HepG2 (cell line): Measurements from ENCODE around the gene UQCR11. TPM values are rescaled to one million over a fixed set of nuclear protein-coding genes. Genes with fewer than 3 reads are reported as not detected.
A peak's percentile ranks its signal among the peaks of the same experiment; 100 is the strongest.

Experiments
- BORCS8-MEF2B ChIP-seq: sonication (generic); formaldehyde crosslinking; IDR thresholded peaks from 2 replicates; pipeline ENCODE4 v1.8.0; 2022; ENCODE audit warnings: mild to moderate bottlenecking, missing genetic modification reagents
- CREM ChIP-seq, 2 experiments: sonication (generic) in 1 of 2; formaldehyde crosslinking in 1 of 2; IDR thresholded peaks; 2 replicates each; pipeline versions ENCODE4 v1.4.0 to v1.6.1; 2016 to 2020; ENCODE audit warnings: antibody characterized with exemption in 1 of 2, mild to moderate bottlenecking in 1 of 2, missing genetic modification reagents in 1 of 2
- DNMT1 ChIP-seq: sonication (generic); formaldehyde crosslinking; IDR thresholded peaks from 2 replicates; pipeline ENCODE4 v1.5.1; 2020; ENCODE audit warnings: mild to moderate bottlenecking, missing genetic modification reagents
- FOXC1 ChIP-seq: sonication (generic); formaldehyde crosslinking; IDR thresholded peaks from 2 replicates; pipeline ENCODE4 v1.8.0; 2022; ENCODE audit warnings: mild to moderate bottlenecking, missing genetic modification reagents, borderline replicate concordance
- GZF1 ChIP-seq: sonication (generic); formaldehyde crosslinking; IDR thresholded peaks from 2 replicates; pipeline ENCODE4 v1.5.1; 2020; ENCODE audit warnings: mild to moderate bottlenecking, missing genetic modification reagents
- HOXA5 ChIP-seq: sonication (generic); formaldehyde crosslinking; IDR thresholded peaks from 2 replicates; pipeline ENCODE4 v1.4.0; 2020; ENCODE audit warnings: missing genetic modification reagents
- MAFF ChIP-seq: IDR thresholded peaks from 2 replicates; pipeline ENCODE4 v1.6.1; 2011; ENCODE audit warnings: low read depth, low read length, improper control_type of control experiment
- NAIF1 ChIP-seq: sonication (generic); formaldehyde crosslinking; IDR thresholded peaks from 2 replicates; pipeline ENCODE4 v1.5.0; 2020; ENCODE audit warnings: mild to moderate bottlenecking, missing genetic modification reagents, borderline replicate concordance
- NBN ChIP-seq: fragments of 450-650 bp; conservative IDR thresholded peaks from 2 replicates; pipeline ENCODE4 v1.6.1; 2017
- NFE2L2 ChIP-seq: fragments of 150-350 bp; IDR thresholded peaks from 2 replicates; pipeline ENCODE4 v1.6.1; 2014; ENCODE audit warnings: low read length
- NFYC ChIP-seq: IDR thresholded peaks from 2 replicates; pipeline ENCODE4 v1.6.1; 2016; ENCODE audit warnings: missing genetic modification reagents, missing compliant biosample characterization
- TAF15 ChIP-seq: fragments of 200-400 bp; formaldehyde crosslinking; IDR thresholded peaks from one replicate; pipeline ENCODE4 v1.6.1; 2018; ENCODE audit warnings: mild to moderate bottlenecking, low read depth, low read length; ENCODE audit not compliant: poor library complexity, severe bottlenecking
- TBL1XR1 ChIP-seq: fragments of 150-350 bp; IDR thresholded peaks from 2 replicates; pipeline ENCODE4 v1.6.1; 2014; ENCODE audit warnings: borderline replicate concordance, low read length; ENCODE audit not compliant: partially characterized antibody
- TRIM24 ChIP-seq: sonication (generic); formaldehyde crosslinking; IDR thresholded peaks from 2 replicates; pipeline ENCODE4 v1.8.0; 2022; ENCODE audit warnings: mild to moderate bottlenecking, missing genetic modification reagents
- ZBTB38 ChIP-seq: sonication (generic); formaldehyde crosslinking; IDR thresholded peaks from 2 replicates; pipeline ENCODE4 v1.5.1; 2020; ENCODE audit warnings: mild to moderate bottlenecking, missing genetic modification reagents
- ZNF430 ChIP-seq: sonication (generic); formaldehyde crosslinking; IDR thresholded peaks from 2 replicates; pipeline ENCODE4 v1.9.0; 2021; ENCODE audit warnings: mild to moderate bottlenecking, missing genetic modification reagents
- ZNF432 ChIP-seq: sonication (generic); formaldehyde crosslinking; IDR thresholded peaks from 2 replicates; pipeline ENCODE4 v1.5.0; 2020; ENCODE audit warnings: missing genetic modification reagents, mild to moderate bottlenecking, borderline replicate concordance
- polyA plus RNA-seq, 8 experiments: library from polyadenylated mRNA; depleted of rRNA in 3 of 8; stranded (reverse) in 7 of 8; unstranded in 1 of 8; fragments of >200 nt; fragmentation: Illumina TruSeq in 4 of 8; extraction: Trizol in 4 of 8; gene quantifications; 2 replicates each; pipeline versions ENCODE4 v1.2.1 to v1.2.3, GENCODE V29; 2011 to 2016; ENCODE audit warnings: low read depth in 4 of 8, missing spikeins in 1 of 8, mixed read lengths in 1 of 8; ENCODE audit not compliant: insufficient read depth in 1 of 8
- total RNA-seq, 5 experiments: library from RNA; depleted of rRNA; stranded (reverse); fragments of >200 nt; fragmentation: Illumina TruSeq; extraction: Trizol; gene quantifications; 2 replicates each; pipeline ENCODE4 v1.2.3, GENCODE V29; 2016; ENCODE audit warnings: low read depth in 1 of 5
- TF ChIP-seq, protein P1 (sequence below): sonication (generic); formaldehyde crosslinking; IDR thresholded peaks from 2 replicates; pipeline ENCODE4 v1.4.0; 2020; ENCODE audit warnings: mild to moderate bottlenecking, missing genetic modification reagents
- TF ChIP-seq, protein P2 (sequence below): sonication (generic); formaldehyde crosslinking; IDR thresholded peaks from 2 replicates; pipeline ENCODE4 v1.5.0; 2020; ENCODE audit warnings: mild to moderate bottlenecking, missing genetic modification reagents
- TF ChIP-seq, protein P3 (sequence below): sonication (generic); formaldehyde crosslinking; IDR thresholded peaks from 2 replicates; pipeline ENCODE4 v1.8.1; 2023; ENCODE audit warnings: mild to moderate bottlenecking, missing genetic modification reagents
- TF ChIP-seq, protein P4 (sequence below): sonication (generic); formaldehyde crosslinking; IDR thresholded peaks from 2 replicates; pipeline ENCODE4 v1.8.0; 2022; ENCODE audit warnings: mild to moderate bottlenecking, missing genetic modification reagents, borderline replicate concordance
- TF ChIP-seq, protein P5 (sequence below): IDR thresholded peaks from 2 replicates; pipeline ENCODE4 v1.6.1; 2016; ENCODE audit warnings: low read depth

The UQCR11 gene
- total and polyA plus RNA-seq, 2 of the 13 experiments (the other 11 are each of a cell fraction or from before 2014, with no cell fraction given), result 125 to 214 TPM

DNA sequence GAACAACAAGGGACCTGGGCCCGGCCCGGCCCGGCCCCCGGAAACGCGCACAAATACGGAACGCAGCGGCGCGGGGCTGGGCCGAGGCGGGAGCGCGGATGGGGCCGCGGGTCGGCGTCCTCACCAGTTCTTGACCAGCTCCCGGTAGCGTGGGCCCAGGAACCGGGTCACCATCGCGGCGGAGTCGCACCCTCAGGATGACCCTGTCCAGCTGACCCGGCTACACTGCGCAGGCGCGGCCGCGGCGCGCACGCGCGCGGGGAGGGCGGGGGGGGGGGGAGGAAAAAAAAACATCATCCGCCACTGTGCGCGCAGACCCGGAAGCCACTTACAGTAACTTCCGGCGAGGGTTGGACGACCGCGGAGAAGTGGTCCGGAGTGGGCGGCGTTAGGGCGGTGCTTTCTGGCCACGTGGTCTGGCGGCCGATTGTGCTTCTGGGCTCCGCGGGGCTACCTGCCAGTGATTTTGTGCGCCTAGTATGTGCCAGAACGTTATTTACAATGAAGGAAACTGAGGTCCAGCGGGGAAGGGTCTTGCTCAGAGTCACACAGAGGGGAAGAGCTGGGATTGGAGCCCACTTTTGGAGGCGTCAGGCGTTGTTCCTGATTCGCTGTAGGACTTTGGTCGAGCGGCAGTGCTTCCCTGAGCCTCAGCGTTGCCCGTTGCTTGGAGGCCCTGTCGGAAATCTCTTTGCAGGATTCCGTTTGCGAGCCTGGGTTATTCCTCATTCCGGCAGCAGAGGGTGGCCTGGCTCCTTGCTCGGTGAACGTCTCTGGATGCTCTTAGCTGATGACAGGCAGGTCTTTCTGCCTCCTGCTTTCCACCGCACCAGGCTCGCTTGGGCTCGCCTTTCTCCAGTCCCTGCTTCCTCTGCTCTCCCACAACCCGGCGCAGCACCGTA is at the start of gene UQCR11 (continued):
- TF ChIP-seq NBN, result no peak
- TF ChIP-seq ZNF432 (CRISPR knock-in tag), result no peak
- TF ChIP-seq, protein P1, sequence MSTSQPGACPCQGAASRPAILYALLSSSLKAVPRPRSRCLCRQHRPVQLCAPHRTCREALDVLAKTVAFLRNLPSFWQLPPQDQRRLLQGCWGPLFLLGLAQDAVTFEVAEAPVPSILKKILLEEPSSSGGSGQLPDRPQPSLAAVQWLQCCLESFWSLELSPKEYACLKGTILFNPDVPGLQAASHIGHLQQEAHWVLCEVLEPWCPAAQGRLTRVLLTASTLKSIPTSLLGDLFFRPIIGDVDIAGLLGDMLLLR (CRISPR knock-in tag), result no peak
- TF ChIP-seq DNMT1 (CRISPR knock-in tag), result no peak
- peak; percentile 31; the same call in 1 of the 2 replicates for TF ChIP-seq GZF1 (CRISPR knock-in tag)
- no peak for TF ChIP-seq TRIM24 (CRISPR knock-in tag)
- TF ChIP-seq, protein P2, sequence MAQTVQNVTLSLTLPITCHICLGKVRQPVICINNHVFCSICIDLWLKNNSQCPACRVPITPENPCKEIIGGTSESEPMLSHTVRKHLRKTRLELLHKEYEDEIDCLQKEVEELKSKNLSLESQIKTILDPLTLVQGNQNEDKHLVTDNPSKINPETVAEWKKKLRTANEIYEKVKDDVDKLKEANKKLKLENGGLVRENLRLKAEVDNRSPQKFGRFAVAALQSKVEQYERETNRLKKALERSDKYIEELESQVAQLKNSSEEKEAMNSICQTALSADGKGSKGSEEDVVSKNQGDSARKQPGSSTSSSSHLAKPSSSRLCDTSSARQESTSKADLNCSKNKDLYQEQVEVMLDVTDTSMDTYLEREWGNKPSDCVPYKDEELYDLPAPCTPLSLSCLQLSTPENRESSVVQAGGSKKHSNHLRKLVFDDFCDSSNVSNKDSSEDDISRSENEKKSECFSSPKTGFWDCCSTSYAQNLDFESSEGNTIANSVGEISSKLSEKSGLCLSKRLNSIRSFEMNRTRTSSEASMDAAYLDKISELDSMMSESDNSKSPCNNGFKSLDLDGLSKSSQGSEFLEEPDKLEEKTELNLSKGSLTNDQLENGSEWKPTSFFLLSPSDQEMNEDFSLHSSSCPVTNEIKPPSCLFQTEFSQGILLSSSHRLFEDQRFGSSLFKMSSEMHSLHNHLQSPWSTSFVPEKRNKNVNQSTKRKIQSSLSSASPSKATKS, result no peak
- TF ChIP-seq BORCS8-MEF2B, result no peak; the same call in 1 of the 2 replicates
- TF ChIP-seq, protein P3, sequence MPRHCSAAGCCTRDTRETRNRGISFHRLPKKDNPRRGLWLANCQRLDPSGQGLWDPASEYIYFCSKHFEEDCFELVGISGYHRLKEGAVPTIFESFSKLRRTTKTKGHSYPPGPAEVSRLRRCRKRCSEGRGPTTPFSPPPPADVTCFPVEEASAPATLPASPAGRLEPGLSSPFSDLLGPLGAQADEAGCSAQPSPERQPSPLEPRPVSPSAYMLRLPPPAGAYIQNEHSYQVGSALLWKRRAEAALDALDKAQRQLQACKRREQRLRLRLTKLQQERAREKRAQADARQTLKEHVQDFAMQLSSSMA (CRISPR knock-in tag), result no peak
- TF ChIP-seq, protein P4, sequence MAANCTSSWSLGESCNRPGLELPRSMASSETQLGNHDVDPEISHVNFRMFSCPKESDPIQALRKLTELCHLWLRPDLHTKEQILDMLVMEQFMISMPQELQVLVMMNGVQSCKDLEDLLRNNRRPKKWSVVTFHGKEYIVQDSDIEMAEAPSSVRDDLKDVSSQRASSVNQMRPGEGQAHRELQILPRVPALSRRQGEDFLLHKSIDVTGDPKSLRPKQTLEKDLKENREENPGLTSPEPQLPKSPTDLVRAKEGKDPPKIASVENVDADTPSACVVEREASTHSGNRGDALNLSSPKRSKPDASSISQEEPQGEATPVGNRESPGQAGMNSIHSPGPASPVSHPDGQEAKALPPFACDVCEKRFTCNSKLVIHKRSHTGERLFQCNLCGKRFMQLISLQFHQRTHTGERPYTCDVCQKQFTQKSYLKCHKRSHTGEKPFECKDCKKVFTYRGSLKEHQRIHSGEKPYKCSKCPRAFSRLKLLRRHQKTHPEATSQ (CRISPR knock-in tag), result no peak
- TF ChIP-seq CREM (IDR thresholded peaks at IDR 0.05), result no peak
- TF ChIP-seq CREM (CRISPR knock-in tag; IDR thresholded peaks at IDR 0.05), result no peak
- peak; percentile 66; the same call in 1 of the 2 replicates for TF ChIP-seq HOXA5 (CRISPR knock-in tag)
- TF ChIP-seq ZBTB38, result no peak; the same call in none of the 2 replicates
- TF ChIP-seq TAF15, result no peak
- peak; percentile 86 for TF ChIP-seq ZNF430
- no peak for TF ChIP-seq FOXC1 (CRISPR knock-in tag)
- TF ChIP-seq, protein P5, sequence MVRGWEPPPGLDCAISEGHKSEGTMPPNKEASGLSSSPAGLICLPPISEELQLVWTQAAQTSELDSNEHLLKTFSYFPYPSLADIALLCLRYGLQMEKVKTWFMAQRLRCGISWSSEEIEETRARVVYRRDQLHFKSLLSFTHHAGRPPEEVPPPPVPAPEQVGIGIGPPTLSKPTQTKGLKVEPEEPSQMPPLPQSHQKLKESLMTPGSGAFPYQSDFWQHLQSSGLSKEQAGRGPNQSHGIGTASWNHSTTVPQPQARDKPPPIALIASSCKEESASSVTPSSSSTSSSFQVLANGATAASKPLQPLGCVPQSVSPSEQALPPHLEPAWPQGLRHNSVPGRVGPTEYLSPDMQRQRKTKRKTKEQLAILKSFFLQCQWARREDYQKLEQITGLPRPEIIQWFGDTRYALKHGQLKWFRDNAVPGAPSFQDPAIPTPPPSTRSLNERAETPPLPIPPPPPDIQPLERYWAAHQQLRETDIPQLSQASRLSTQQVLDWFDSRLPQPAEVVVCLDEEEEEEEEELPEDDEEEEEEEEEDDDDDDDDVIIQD (CRISPR knock-in tag), result no peak
- no peak for TF ChIP-seq TBL1XR1
- no peak for TF ChIP-seq NFYC (CRISPR knock-in tag)
- no peak for TF ChIP-seq MAFF
- TF ChIP-seq NFE2L2, result no peak
- 0 out of 2 replicates have a peak, but pooled peaks have one; percentile 10 for TF ChIP-seq NAIF1 (CRISPR knock-in tag)
